Kidney epithelial cell (primary cell): ENCODE data around the gene SHC3. TPM values are rescaled to one million over a fixed set of nuclear protein-coding genes. Genes with fewer than 3 reads are reported as not detected.

ENCODE experiments used
- DNase-seq: peaks from one replicate; pipeline ENCODE4 v3.0.0-alpha.2; 2010; ENCODE audit warnings: low read depth
- H3K27me3 ChIP-seq: 2 replicates; pipeline ENCODE4 v1.6.0; 2011; ENCODE audit warnings: low read length; ENCODE audit not compliant: control insufficient read depth, insufficient read depth
- H3K36me3 ChIP-seq: 2 replicates; pipeline ENCODE4 v1.5.1; 2011; ENCODE audit warnings: low read length; ENCODE audit not compliant: control insufficient read depth, insufficient read depth
- H3K4me3 ChIP-seq: 2 replicates; pipeline ENCODE4 v1.5.1; 2011; ENCODE audit warnings: low read depth, mild to moderate bottlenecking, control low read depth, low read length
- total RNA-seq: library from RNA; depleted of rRNA; stranded (reverse); fragments of >200 nt; gene quantifications from 2 replicates; pipeline ENCODE4 v1.2.3, GENCODE V29; 2015
- TF ChIP-seq, protein P1 (sequence below): IDR thresholded peaks from 2 replicates; pipeline ENCODE4 v1.5.1; 2011; ENCODE audit warnings: mild to moderate bottlenecking, moderate library complexity, low read length, control low read depth, inconsistent platforms; ENCODE audit not compliant: insufficient read depth, poor library complexity, severe bottlenecking

Gene SHC3
- total RNA-seq, 1 donor from 2014 or later: 2.9 TPM

DNA sequence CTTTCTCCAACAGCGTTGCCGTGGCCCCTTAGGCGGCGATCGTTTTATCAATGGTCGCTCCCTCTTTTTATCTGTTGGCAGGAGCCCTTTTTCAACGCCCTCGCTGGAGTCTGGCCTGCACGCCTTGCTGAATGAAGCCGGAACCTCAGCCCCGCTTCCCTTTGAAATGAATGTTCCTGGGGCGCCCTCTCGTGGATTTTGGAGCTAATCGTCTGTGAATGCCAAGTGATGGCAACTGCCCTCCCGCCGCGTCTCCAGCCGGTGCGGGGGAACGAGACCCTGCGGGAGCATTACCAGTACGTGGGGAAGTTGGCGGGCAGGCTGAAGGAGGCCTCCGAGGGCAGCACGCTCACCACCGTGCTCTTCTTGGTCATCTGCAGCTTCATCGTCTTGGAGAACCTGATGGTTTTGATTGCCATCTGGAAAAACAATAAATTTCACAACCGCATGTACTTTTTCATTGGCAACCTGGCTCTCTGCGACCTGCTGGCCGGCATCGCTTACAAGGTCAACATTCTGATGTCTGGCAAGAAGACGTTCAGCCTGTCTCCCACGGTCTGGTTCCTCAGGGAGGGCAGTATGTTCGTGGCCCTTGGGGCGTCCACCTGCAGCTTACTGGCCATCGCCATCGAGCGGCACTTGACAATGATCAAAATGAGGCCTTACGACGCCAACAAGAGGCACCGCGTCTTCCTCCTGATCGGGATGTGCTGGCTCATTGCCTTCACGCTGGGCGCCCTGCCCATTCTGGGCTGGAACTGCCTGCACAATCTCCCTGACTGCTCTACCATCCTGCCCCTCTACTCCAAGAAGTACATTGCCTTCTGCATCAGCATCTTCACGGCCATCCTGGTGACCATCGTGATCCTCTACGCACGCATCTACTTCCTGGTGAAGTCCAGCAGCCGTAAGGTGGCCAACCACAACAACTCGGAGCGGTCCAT, 177.4 kb downstream of the SHC3 start:
- DNase-seq: peak; percentile 28
- Histone ChIP-seq H3K4me3 (no peak overlapping the region), H3K36me3 (no peaks in the 10 kb centered on the region), H3K27me3 (no peaks in the 10 kb centered on the region)
- TF ChIP-seq, protein P1, sequence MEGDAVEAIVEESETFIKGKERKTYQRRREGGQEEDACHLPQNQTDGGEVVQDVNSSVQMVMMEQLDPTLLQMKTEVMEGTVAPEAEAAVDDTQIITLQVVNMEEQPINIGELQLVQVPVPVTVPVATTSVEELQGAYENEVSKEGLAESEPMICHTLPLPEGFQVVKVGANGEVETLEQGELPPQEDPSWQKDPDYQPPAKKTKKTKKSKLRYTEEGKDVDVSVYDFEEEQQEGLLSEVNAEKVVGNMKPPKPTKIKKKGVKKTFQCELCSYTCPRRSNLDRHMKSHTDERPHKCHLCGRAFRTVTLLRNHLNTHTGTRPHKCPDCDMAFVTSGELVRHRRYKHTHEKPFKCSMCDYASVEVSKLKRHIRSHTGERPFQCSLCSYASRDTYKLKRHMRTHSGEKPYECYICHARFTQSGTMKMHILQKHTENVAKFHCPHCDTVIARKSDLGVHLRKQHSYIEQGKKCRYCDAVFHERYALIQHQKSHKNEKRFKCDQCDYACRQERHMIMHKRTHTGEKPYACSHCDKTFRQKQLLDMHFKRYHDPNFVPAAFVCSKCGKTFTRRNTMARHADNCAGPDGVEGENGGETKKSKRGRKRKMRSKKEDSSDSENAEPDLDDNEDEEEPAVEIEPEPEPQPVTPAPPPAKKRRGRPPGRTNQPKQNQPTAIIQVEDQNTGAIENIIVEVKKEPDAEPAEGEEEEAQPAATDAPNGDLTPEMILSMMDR: peak; percentile 73

DNA sequence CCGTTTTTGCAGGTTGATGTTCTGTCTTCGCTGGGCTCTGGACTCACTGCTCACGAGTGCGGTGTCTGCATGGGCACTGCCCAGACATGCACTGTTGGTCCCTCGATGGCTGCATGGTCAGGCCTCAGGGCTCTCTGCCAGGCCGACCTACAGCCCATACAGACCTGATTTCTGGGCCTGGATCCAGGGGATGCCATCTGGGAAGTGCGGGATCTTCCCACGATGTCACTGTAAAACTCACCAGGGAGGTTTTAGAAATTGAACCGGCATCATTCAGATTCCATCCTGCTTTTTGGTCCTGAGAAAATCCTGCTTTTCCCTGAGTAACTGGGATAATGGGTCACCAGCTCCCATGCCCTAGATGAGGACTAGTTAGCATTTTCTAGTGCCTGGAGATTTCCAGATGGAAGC, 178.2 kb downstream of the SHC3 start:
- Histone ChIP-seq H3K27me3 (no peaks in the 10 kb centered on the region), H3K36me3 (no peaks in the 10 kb centered on the region), H3K4me3 (no peak overlapping the region)
- DNase-seq: no peak
- TF ChIP-seq, protein P1: no peak

DNA sequence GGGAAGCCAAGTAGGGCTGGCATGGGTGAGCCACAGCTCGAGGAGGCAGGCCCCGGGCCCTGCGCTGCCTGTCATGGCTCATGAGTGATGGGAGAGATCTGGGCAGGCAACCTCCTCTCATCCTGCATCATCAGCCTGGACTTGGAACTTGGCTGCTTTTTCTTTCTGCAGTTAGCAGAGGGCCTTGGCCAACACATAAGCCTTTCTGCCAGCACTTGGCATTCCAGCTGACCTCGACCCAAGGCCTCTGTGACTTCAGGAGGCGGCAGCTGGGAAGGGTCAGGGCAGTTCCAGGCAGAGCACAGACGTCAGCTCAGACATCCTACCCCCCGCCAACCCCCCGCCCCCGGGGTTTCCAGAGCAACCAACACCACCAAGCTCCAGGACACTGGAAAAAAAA, 179.7 kb downstream of the SHC3 start:
- Histone ChIP-seq H3K4me3 (no peak overlapping the region), H3K36me3 (no peaks in the 10 kb centered on the region), H3K27me3 (no peaks in the 10 kb centered on the region)
- no peak for DNase-seq
- TF ChIP-seq, protein P1: no peak

DNA sequence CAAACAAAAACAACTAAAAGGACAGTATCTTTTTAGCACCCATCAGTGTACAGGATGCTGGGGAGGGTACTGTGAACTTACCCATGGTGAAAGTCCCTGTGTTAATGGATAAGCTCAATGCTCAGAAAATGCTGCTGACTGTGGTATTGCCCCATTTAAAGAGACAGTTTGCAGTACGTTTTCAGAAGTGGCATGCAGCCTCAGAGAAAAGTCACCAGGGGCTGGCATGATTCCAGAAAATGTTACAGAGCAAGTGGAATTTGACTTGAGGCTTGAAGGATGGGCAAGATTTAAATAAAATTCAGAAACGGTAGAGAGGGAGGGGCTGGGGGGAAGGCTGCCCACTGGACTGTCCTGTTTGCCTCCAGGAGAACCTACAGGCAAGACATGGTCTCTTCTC, 180.1 kb downstream of the SHC3 start:
- H3K36me3 ChIP-seq: no peaks in the 10 kb centered on the region

DNA sequence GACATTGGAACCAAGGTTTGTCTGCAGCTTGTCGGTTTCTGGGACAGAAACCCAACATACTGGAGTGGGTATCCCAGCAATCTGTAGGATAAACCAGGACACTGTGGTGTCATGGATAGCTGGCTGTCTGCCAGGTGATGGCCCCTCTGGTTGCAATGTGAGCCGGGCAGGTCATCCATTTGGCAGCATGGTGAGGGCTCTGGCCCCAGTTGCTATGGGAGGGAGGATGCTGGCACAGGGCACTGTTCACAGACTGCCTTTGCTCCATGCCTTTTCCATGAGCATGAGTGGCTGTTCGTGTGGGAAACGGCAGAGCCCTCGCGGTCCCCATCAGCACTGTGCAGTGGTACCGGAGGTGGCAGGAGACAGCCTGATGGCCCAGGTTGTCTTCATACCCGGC, 181.0 kb downstream of the SHC3 start:
- no peaks in the 10 kb centered on the region for H3K36me3 ChIP-seq
- no peaks in the 10 kb centered on the region for H3K27me3 ChIP-seq
- no peak overlapping the region for H3K4me3 ChIP-seq
- TF ChIP-seq, protein P1: no peak
- DNase-seq: no peak

More for the DNA sequence above, 180.1 kb downstream of the SHC3 start:
- no peak for DNase-seq
- Histone ChIP-seq H3K4me3 (no peak overlapping the region), H3K27me3 (no peaks in the 10 kb centered on the region)
- TF ChIP-seq, protein P1: no peak

DNA sequence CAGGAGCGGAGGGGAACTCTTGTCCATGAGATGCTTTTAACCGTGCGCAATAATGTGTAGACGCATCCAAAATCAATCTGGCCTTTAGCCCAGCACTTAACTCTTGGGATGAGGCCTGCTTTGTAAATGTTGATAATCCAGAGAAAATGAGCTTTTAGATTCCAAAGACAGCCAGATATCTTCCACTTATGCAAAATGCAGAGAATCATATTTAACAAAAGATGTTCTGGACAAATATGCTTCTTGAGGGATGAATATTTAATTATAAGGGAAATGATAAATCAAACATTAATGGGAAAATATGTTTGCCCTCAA, 181.7 kb downstream of the SHC3 start:
- no peak for DNase-seq
- Histone ChIP-seq H3K27me3 (no peaks in the 10 kb centered on the region), H3K4me3 (no peak overlapping the region), H3K36me3 (no peaks in the 10 kb centered on the region)
- TF ChIP-seq, protein P1: no peak
